Fibroblast of lung (primary cell): ENCODE measurements around the gene FER. TPM values are rescaled to one million over a fixed set of nuclear protein-coding genes. Genes with fewer than 3 reads are reported as not detected.
"Not testable (repeated sequence)": the region's sequence is repeated elsewhere in the genome, so short reads cannot be mapped to it uniquely, and the experiment has no call there.

ENCODE experiments used
- DNase-seq, 2 donors: peaks; one replicate each; pipeline versions ENCODE4 v3.0.0 to v3.0.0-alpha.2; 2010; ENCODE audit warnings: low read depth in 2 of 2
- H2AFZ ChIP-seq: 2 replicates; pipeline ENCODE4 v1.5.1; 2012; ENCODE audit warnings: low read length, control low read depth, inconsistent platforms
- H3K27ac ChIP-seq: 2 replicates; pipeline ENCODE4 v1.5.1; 2011; ENCODE audit warnings: low read length, control low read depth; ENCODE audit not compliant: insufficient read depth
- H3K27me3 ChIP-seq: 2 replicates; pipeline ENCODE4 v1.5.1; 2011; ENCODE audit warnings: mild to moderate bottlenecking, low read length; ENCODE audit not compliant: control insufficient read depth, insufficient read depth
- H3K36me3 ChIP-seq: 2 replicates; pipeline ENCODE4 v1.5.1; 2011; ENCODE audit warnings: low read length; ENCODE audit not compliant: control insufficient read depth, insufficient read depth
- H3K4me1 ChIP-seq: 2 replicates; pipeline ENCODE4 v1.5.1; 2011; ENCODE audit warnings: low read length; ENCODE audit not compliant: control insufficient read depth, insufficient read depth; ENCODE audit errors: extremely low read depth
- H3K4me2 ChIP-seq: 2 replicates; pipeline ENCODE4 v1.5.1; 2011; ENCODE audit warnings: low read length, control low read depth; ENCODE audit not compliant: insufficient read depth; ENCODE audit errors: extremely low read depth
- H3K4me3 ChIP-seq, 4 experiments: fragments of 200-600 bp in 1 of 4; sonication (generic) in 1 of 4; replicated peaks in 1 of 4; 2 replicates each; pipeline ENCODE4 v1.5.1; 2011 to 2016; ENCODE audit warnings: low read length in 4 of 4, low read depth in 3 of 4, mild to moderate bottlenecking in 3 of 4, control low read depth in 2 of 4, inconsistent platforms in 1 of 4, mixed read lengths in 1 of 4; ENCODE audit not compliant: insufficient read depth in 1 of 4; ENCODE audit errors: control extremely low read depth in 1 of 4
- H3K79me2 ChIP-seq: 2 replicates; pipeline ENCODE4 v1.5.1; 2012; ENCODE audit warnings: mild to moderate bottlenecking, low read length, inconsistent platforms; ENCODE audit not compliant: control insufficient read depth, insufficient read depth
- H3K9ac ChIP-seq: 2 replicates; pipeline ENCODE4 v1.5.1; 2011; ENCODE audit warnings: mild to moderate bottlenecking, low read length, control low read depth; ENCODE audit not compliant: insufficient read depth
- H3K9me3 ChIP-seq: 2 replicates; pipeline ENCODE4 v1.5.1; 2012; ENCODE audit warnings: low read depth, low read length; ENCODE audit not compliant: control insufficient read depth, insufficient read depth
- H4K20me1 ChIP-seq: 2 replicates; pipeline ENCODE4 v1.5.1; 2011; ENCODE audit warnings: low read length; ENCODE audit not compliant: control insufficient read depth, insufficient read depth; ENCODE audit errors: extremely low read depth
- EZH2 ChIP-seq: IDR thresholded peaks from 2 replicates; pipeline ENCODE4 v1.5.1; 2012; ENCODE audit warnings: low read length, control low read depth, mild to moderate bottlenecking; ENCODE audit errors: missing control alignments
- polyA plus RNA-seq, 2 donors: library from polyadenylated mRNA; depleted of rRNA in 1 of 2; stranded (reverse) in 1 of 2; unstranded in 1 of 2; fragments of >200 nt; gene quantifications; 2 replicates each; pipeline ENCODE4 v1.2.1, GENCODE V29; 2011 to 2012; ENCODE audit warnings: missing spikeins in 1 of 2
- total RNA-seq: library from RNA; depleted of rRNA; stranded (reverse); fragments of >200 nt; gene quantifications from 2 replicates; pipeline ENCODE4 v1.2.1, GENCODE V29; 2014
- TF ChIP-seq, protein P1 (sequence below), 2 donors: IDR thresholded peaks in 1 of 2; conservative IDR thresholded peaks in 1 of 2; 1 replicate in 1 of 2; 2 replicates in 1 of 2; pipeline ENCODE4 v1.5.1; 2011 to 2012; ENCODE audit warnings: low read length in 2 of 2, control low read depth in 1 of 2, inconsistent platforms in 1 of 2, low read depth in 1 of 2, mild to moderate bottlenecking in 1 of 2

The FER gene
- total and polyA plus RNA-seq, 2 donors (not counting 1 experiment from before 2014, with no cell fraction given): 12.2 to 21.3 TPM

DNA sequence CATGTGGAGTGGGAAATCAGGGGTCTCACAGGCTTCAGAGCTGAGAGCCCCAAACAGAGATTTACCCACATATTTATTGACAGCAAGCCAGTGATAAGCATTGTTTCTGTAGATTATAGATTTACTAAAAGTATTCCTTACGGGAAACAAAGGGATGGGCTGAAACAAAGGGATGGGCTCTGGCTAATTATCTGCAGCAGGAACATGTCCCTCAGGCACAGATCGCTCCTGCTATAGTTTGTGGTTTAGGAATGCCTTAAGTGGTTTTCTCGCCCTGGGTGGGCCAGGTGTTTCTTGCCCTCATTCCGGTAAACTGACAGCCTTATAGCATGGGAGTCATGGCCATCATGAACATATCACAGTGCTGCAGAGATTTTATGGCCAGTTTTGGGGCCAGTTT is 36.9 kb downstream of the FER start:
- H3K4me2 ChIP-seq, H3K9me3 ChIP-seq, H3K36me3 ChIP-seq, H3K9ac ChIP-seq, H2AFZ ChIP-seq, H3K4me1 ChIP-seq, DNase-seq, H4K20me1 ChIP-seq, H3K27ac ChIP-seq, H3K27me3 ChIP-seq, H3K4me3 ChIP-seq: not testable (repeated sequence)
- H3K79me2 ChIP-seq: peaks cover 16% of the 10 kb centered on the region

DNA sequence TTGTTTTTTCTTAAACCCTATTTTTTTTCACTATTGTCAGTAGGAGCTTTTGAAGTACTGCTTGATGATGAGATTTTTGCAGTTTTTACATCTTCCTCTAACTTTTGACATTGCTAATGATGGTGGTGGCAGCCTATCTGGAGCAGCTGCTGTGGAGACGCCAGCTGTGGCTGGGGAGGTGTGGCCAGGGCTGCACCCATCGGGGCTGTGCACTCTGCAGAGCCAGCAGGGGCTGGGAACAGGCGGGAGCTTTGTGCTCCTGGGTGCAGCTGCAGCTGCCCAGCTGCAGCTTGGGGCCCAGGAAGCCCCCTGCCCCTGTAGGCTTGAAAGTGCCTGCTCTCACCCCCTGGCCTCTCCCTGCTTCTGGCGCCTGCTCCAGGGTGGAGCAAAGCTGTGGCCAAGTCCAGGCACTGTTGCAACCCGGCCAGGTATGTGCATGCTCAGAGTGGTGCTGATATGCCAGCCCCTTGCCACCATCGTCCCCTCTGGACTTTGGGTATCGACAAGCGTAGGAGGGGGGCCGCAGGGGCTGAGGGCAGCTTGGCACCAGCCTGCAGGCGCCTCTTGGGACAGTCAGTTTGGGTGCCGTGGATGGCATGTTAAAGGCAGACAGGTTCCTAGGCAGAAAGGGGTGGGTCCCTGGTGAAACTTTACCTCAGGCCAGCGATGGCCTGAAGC is 39.2 kb downstream of the FER start:
- Histone ChIP-seq H3K36me3 (no peaks in the 10 kb centered on the region), H3K27me3 (no peaks in the 10 kb centered on the region), H3K9me3 (no peaks in the 10 kb centered on the region), H3K27ac (no peak overlapping the region), H3K4me1 (no peaks in the 10 kb centered on the region), H3K9ac (no peak overlapping the region), H2AFZ (no peak overlapping the region), H4K20me1 (no peaks in the 10 kb centered on the region), H3K79me2 (peaks cover 9% of the 10 kb centered on the region), H3K4me2 (no peak overlapping the region), H3K4me3 (no peak overlapping the region)
- TF ChIP-seq, protein P1, sequence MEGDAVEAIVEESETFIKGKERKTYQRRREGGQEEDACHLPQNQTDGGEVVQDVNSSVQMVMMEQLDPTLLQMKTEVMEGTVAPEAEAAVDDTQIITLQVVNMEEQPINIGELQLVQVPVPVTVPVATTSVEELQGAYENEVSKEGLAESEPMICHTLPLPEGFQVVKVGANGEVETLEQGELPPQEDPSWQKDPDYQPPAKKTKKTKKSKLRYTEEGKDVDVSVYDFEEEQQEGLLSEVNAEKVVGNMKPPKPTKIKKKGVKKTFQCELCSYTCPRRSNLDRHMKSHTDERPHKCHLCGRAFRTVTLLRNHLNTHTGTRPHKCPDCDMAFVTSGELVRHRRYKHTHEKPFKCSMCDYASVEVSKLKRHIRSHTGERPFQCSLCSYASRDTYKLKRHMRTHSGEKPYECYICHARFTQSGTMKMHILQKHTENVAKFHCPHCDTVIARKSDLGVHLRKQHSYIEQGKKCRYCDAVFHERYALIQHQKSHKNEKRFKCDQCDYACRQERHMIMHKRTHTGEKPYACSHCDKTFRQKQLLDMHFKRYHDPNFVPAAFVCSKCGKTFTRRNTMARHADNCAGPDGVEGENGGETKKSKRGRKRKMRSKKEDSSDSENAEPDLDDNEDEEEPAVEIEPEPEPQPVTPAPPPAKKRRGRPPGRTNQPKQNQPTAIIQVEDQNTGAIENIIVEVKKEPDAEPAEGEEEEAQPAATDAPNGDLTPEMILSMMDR (conservative IDR thresholded peaks at IDR 0.05 in 1 of 2, IDR thresholded peaks at IDR 0.05 in 1 of 2; ENCODE audit: low read depth in 1 of 2, low read length in 2 of 2): no peak
- TF ChIP-seq EZH2: no peak
- DNase-seq: no peak

DNA sequence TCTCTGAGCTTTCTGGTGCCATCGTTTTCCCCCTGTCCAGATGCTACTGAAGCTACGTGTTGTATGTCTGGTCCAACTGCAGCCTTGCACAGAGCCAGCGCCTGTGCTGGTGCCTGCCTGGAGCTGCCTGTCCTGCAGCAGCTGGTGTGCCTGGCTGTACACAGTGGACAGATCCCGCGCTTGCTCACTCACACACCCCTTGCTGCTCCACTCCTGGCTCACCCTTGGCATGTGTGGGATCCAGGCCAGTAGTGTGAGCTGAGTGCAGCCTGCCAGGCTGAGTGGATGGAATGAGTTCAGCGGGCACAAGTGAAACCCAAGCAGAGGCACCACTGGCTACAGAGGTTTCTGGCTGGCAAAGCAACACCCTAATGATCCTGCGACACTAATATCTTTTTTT is 40.4 kb downstream of the FER start:
- Histone ChIP-seq H3K4me3 (no peak overlapping the region), H3K4me1 (no peaks in the 10 kb centered on the region), H3K36me3 (no peaks in the 10 kb centered on the region), H2AFZ (no peak overlapping the region), H4K20me1 (no peaks in the 10 kb centered on the region), H3K4me2 (no peak overlapping the region), H3K27ac (no peak overlapping the region), H3K79me2 (peaks cover 9% of the 10 kb centered on the region), H3K9ac (no peak overlapping the region), H3K27me3 (no peaks in the 10 kb centered on the region), H3K9me3 (no peaks in the 10 kb centered on the region)
- peak in 1 of 2 donors; percentile 34 for DNase-seq
- no peak for TF ChIP-seq EZH2
- TF ChIP-seq, protein P1 (conservative IDR thresholded peaks at IDR 0.05 in 1 of 2, IDR thresholded peaks at IDR 0.05 in 1 of 2; ENCODE audit: low read depth in 1 of 2, low read length in 2 of 2): no peak
